Endothelial cell of umbilical vein (primary cell): ENCODE data around the gene RAG1. TPM values are rescaled to one million over a fixed set of nuclear protein-coding genes. Genes with fewer than 3 reads are reported as not detected.

Experiments used
- BruUV-seq: library from RNA; stranded (reverse); fragments of 400-500 nt; replicated peaks from 2 replicates; lab custom pipeline; 2021; lab: Mats Ljungman, UMichigan
- CTCF ChIA-PET: fragments of 300-600, 350-600 bp; sonication (Branson Sonifier 250); formaldehyde crosslinking; loops from one replicate; lab custom pipeline; 2021; ENCODE audit warnings: antibody characterized with exemption, inconsistent platforms; lab: Charles Lee
- POLR2A ChIA-PET: fragments of 300-600, 350-600 bp; sonication (Branson Sonifier 250); formaldehyde crosslinking; loops from one replicate; lab custom pipeline; 2021; ENCODE audit warnings: antibody characterized with exemption, inconsistent platforms; lab: Charles Lee
- DNase-seq: peaks from one replicate; pipeline ENCODE4 v3.0.0-alpha.2; 2011; ENCODE audit warnings: low read depth, low spot score
- FAIRE-seq: peaks from 2 replicates; lab custom pipeline; 2011; peaks lifted over from hg19 to GRCh38; lab: Jason Lieb, UNC
- H2AFZ ChIP-seq: 2 replicates; pipeline ENCODE4 v1.6.0; 2012; ENCODE audit warnings: low read depth, low read length, control low read depth, inconsistent platforms
- H3K27ac ChIP-seq: 2 replicates; pipeline ENCODE4 v1.5.1; 2011; ENCODE audit warnings: low read depth, mild to moderate bottlenecking, control low read depth, low read length, moderate library complexity; ENCODE audit not compliant: insufficient read depth
- H3K27me3 ChIP-seq, 2 experiments: 2 replicates each; pipeline versions ENCODE4 v1.6.0 to v1.6.1; 2011; ENCODE audit warnings: low read length in 2 of 2, mixed read lengths in 1 of 2; ENCODE audit not compliant: control insufficient read depth in 2 of 2, insufficient read depth in 2 of 2
- H3K36me3 ChIP-seq, 2 experiments: 2 replicates in 1 of 2; 3 replicates in 1 of 2; pipeline ENCODE4 v1.5.1; 2011; ENCODE audit warnings: low read length in 2 of 2, mild to moderate bottlenecking in 1 of 2, moderate library complexity in 1 of 2; ENCODE audit not compliant: control insufficient read depth in 2 of 2, insufficient read depth in 2 of 2; ENCODE audit errors: extremely low read depth in 1 of 2
- H3K4me1 ChIP-seq: 3 replicates; pipeline ENCODE4 v1.5.1; 2011; ENCODE audit warnings: mild to moderate bottlenecking, low read length; ENCODE audit not compliant: control insufficient read depth, insufficient read depth; ENCODE audit errors: extremely low read depth
- H3K4me2 ChIP-seq: 2 replicates; pipeline ENCODE4 v1.6.1; 2011; ENCODE audit warnings: low read length, control low read depth, mixed read lengths; ENCODE audit not compliant: insufficient read depth
- H3K4me3 ChIP-seq, 3 experiments: fragments of 200-600 bp in 1 of 3; sonication (generic), shearing (Covaris generic) in 1 of 3; replicated peaks in 1 of 3; 2 replicates each; pipeline ENCODE4 v1.5.1; 2011 to 2016; ENCODE audit warnings: control low read depth in 3 of 3, low read length in 3 of 3, mild to moderate bottlenecking in 2 of 3, inconsistent platforms in 1 of 3, low read depth in 1 of 3, moderate library complexity in 1 of 3; ENCODE audit not compliant: insufficient read depth in 1 of 3
- H3K79me2 ChIP-seq: 2 replicates; pipeline ENCODE4 v1.6.0; 2012; ENCODE audit warnings: low read length, inconsistent platforms; ENCODE audit not compliant: control insufficient read depth, insufficient read depth
- H3K9ac ChIP-seq: replicated peaks from 2 replicates; pipeline ENCODE3; 2011; ENCODE audit warnings: low read length, control low read depth; ENCODE audit not compliant: insufficient read depth; ENCODE audit errors: extremely low read depth
- H3K9me1 ChIP-seq: replicated peaks from 3 replicates; pipeline ENCODE4 v1.6.0; 2011; ENCODE audit warnings: mild to moderate bottlenecking, low read length; ENCODE audit not compliant: control insufficient read depth, insufficient read depth; ENCODE audit errors: extremely low read depth
- H3K9me3 ChIP-seq: replicated peaks from 2 replicates; pipeline ENCODE4 v1.5.1; 2012; ENCODE audit warnings: low read length, inconsistent platforms; ENCODE audit not compliant: control insufficient read depth, insufficient read depth
- H4K20me1 ChIP-seq: replicated peaks from 2 replicates; pipeline ENCODE3; 2011; ENCODE audit warnings: mild to moderate bottlenecking, low read length; ENCODE audit not compliant: control insufficient read depth, insufficient read depth; ENCODE audit errors: extremely low read depth
- EZH2 ChIP-seq: IDR thresholded peaks from 2 replicates; pipeline ENCODE4 v1.6.1; 2012; ENCODE audit warnings: borderline replicate concordance, low read depth, mild to moderate bottlenecking, moderate library complexity, low read length, inconsistent platforms; ENCODE audit not compliant: severe bottlenecking
- FOS ChIP-seq: IDR thresholded peaks from 2 replicates; pipeline ENCODE4 v1.6.1; 2011; ENCODE audit warnings: mild to moderate bottlenecking, low read length, moderate library complexity, borderline replicate concordance; ENCODE audit not compliant: insufficient read depth
- GATA2 ChIP-seq: IDR thresholded peaks from 2 replicates; pipeline ENCODE4 v1.7.0; 2011; ENCODE audit warnings: low read depth, mild to moderate bottlenecking, moderate library complexity, mixed read lengths, low read length; ENCODE audit not compliant: insufficient read length, insufficient read depth
- JUN ChIP-seq: IDR thresholded peaks from 2 replicates; pipeline ENCODE4 v1.6.1; 2011; ENCODE audit warnings: borderline replicate concordance, low read depth; ENCODE audit not compliant: insufficient read length, insufficient read depth
- MAX ChIP-seq: IDR thresholded peaks from 2 replicates; pipeline ENCODE4 v1.6.1; 2011; ENCODE audit not compliant: insufficient read depth, insufficient read length
- MYC ChIP-seq: IDR thresholded peaks from one replicate; pipeline ENCODE4 v1.6.1; 2011; ENCODE audit warnings: mild to moderate bottlenecking, low read depth, low read length
- POLR2A ChIP-seq: IDR thresholded peaks from 2 replicates; pipeline ENCODE4 v1.6.1; 2012; ENCODE audit warnings: low read depth, mild to moderate bottlenecking, control low read depth, low read length
- POLR2AphosphoS5 ChIP-seq: IDR thresholded peaks from 2 replicates; pipeline ENCODE4 v1.6.1; 2012; ENCODE audit warnings: low read depth, mild to moderate bottlenecking, control low read depth, low read length, moderate library complexity; ENCODE audit not compliant: insufficient read depth
- dilution Hi-C: fragments of 300-500 bp; cut with MboI; formaldehyde crosslinking; loops from one replicate; pipeline ENCODE4 v1.15.0; 2019; ENCODE audit warnings: low sequenced_read_pairs; ENCODE audit not compliant: extremely low pct_ligation_motif_present
- intact Hi-C: fragments of 100-400 bp; cut with micrococcal nuclease; formaldehyde crosslinking; loops from one replicate; pipeline ENCODE4 v1.10.0; 2022
- polyA plus RNA-seq, 4 experiments: library from polyadenylated mRNA; depleted of rRNA in 3 of 4; stranded (reverse) in 3 of 4; unstranded in 1 of 4; fragments of >200 nt; gene quantifications; 2 replicates each; pipeline versions ENCODE4 v1.2.1 to v1.2.3, GENCODE V29; 2011 to 2012; ENCODE audit warnings: missing spikeins in 1 of 4
- total RNA-seq: library from RNA; stranded (reverse); gene quantifications from 2 replicates; pipeline ENCODE4 v1.2.3, GENCODE V29; 2021
- TF ChIP-seq, protein P1 (sequence below), 2 donors: IDR thresholded peaks; 1 replicate in 1 of 2; 2 replicates in 1 of 2; pipeline ENCODE4 v1.5.1; 2011; ENCODE audit warnings: low read length in 2 of 2, mild to moderate bottlenecking in 2 of 2, moderate library complexity in 2 of 2, control low read depth in 1 of 2, inconsistent platforms in 1 of 2, low read depth in 1 of 2; ENCODE audit not compliant: insufficient read depth in 1 of 2; ENCODE audit errors: extremely low read depth in 1 of 2

RAG1 gene
- total and polyA plus RNA-seq, 2 donors (not counting 3 experiments of a cell fraction or from before 2014, with no cell fraction given): 0.15 to 1.2 TPM

- no peaks in the 10 kb centered on the region for H4K20me1 ChIP-seq
- TF ChIP-seq FOS (no peak), POLR2A (no peak), GATA2 (no peak), MAX (no peak), JUN (no peak), MYC (no peak), POLR2AphosphoS5 (no peak)
- peaks cover 5% of the 10 kb centered on the region for H3K4me1 ChIP-seq
- H3K79me2 ChIP-seq: no peaks in the 10 kb centered on the region
- no peaks in the 10 kb centered on the region for H3K9me3 ChIP-seq
- no TSS peak for BruUV-seq
- H3K4me3 ChIP-seq: no peak overlapping the region
- no peak overlapping the region for H3K9ac ChIP-seq
- no peaks in the 10 kb centered on the region for H3K9me1 ChIP-seq
- DNase-seq: no peak
- CTCF ChIA-PET: no interaction called here
- H3K4me2 ChIP-seq: no peak overlapping the region
- no peak overlapping the region for H3K27ac ChIP-seq
- no peaks in the 10 kb centered on the region for H3K36me3 ChIP-seq
- intact Hi-C loops: no loop called here
- no peak for FAIRE-seq
- dilution Hi-C loops: no loop called here
- POLR2A ChIA-PET: no interaction called here
- no peak overlapping the region for H2AFZ ChIP-seq
- peaks cover 5 to 24% of the 10 kb centered on the region in 2 experiments for H3K27me3 ChIP-seq
These were observed 23.6 kb downstream of the RAG1 start for GRCh38 chr11:36591433-36591832.

DNA sequence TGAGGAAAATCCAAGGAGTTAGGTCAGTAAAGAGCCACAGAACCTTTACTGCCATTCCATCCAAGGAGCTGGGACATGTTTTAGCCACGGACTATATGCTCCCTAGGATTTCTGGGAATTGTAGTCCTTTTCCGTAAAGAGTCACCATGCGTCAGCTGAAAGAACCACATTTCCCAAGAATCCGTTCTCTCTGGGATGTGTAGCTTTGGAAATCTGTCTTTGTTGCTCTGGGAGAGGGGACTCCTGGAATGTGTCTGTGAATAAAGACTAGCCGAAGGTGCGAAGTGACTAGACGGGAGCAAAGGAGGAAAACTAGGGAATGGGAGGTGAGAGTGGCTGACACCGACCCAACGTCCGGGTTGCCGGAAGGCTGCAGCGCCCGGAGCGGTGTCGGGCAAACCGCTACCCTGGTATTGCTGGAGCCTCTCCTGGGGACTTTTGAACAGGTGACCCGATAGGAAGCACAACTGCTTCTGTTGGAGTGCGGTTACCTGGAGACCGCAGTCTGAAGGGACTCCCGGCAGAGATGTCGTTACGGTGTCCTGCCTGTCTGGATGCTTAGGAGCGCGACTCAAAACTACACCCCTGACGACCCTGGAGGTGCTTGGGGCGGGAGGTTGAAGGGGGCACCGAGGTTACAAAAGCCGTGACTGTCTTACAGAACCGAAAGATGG, 26.6 kb downstream of the RAG1 start, which contains the start of gene IFTAP:
TSS of gene IFTAP (plus strand) at position 187 of the 674 bp plus-strand sequence. CDS start 15,602 bp downstream, outside the sequence.
- Histone ChIP-seq H3K9me3 (no peaks in the 10 kb centered on the region), H3K4me3 (peak within 1 kb of the TSS; percentile 80 to 89 (median 87)), H3K9me1 (no peaks in the 10 kb centered on the region), H3K4me1 (peaks cover 5% of the 10 kb centered on the region), H3K27ac (peak within 1 kb of the TSS; percentile 6), H3K9ac (peak within 1 kb of the TSS; percentile 75), H3K79me2 (no peaks in the 10 kb centered on the region), H3K36me3 (no peaks in the 10 kb centered on the region), H2AFZ (peak within 1 kb of the TSS; percentile 99), H4K20me1 (no peaks in the 10 kb centered on the region), H3K4me2 (peak within 1 kb of the TSS; percentile 84), H3K27me3 (peaks cover 4 to 18% of the 10 kb centered on the region in 2 experiments)
- ChIA-PET POLR2A (no interaction called here), CTCF (interaction anchor here (0.6 to 1.5 kb wide), 9 partner anchors 8 to 302 kb away, joined by 3 to 8 read pairs (median 4); no protein-coding TSS in a partner anchor)
- BruUV-seq: TSS peak; percentile 72
- FAIRE-seq: peak; percentile 97
- intact Hi-C loops (loop anchor here (1.0 kb wide), 2 partner anchors 84 to 153 kb away; partner anchors contain the start of gene TRAF6), dilution Hi-C loops (no loop called here)
- peak; percentile 44 for TF ChIP-seq POLR2A
- TF ChIP-seq POLR2AphosphoS5: peak; percentile 37
- TF ChIP-seq MAX: no peak
- no peak for TF ChIP-seq JUN
- TF ChIP-seq, protein P1, sequence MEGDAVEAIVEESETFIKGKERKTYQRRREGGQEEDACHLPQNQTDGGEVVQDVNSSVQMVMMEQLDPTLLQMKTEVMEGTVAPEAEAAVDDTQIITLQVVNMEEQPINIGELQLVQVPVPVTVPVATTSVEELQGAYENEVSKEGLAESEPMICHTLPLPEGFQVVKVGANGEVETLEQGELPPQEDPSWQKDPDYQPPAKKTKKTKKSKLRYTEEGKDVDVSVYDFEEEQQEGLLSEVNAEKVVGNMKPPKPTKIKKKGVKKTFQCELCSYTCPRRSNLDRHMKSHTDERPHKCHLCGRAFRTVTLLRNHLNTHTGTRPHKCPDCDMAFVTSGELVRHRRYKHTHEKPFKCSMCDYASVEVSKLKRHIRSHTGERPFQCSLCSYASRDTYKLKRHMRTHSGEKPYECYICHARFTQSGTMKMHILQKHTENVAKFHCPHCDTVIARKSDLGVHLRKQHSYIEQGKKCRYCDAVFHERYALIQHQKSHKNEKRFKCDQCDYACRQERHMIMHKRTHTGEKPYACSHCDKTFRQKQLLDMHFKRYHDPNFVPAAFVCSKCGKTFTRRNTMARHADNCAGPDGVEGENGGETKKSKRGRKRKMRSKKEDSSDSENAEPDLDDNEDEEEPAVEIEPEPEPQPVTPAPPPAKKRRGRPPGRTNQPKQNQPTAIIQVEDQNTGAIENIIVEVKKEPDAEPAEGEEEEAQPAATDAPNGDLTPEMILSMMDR (IDR thresholded peaks at IDR 0.05; ENCODE audit: extremely low read depth in 1 of 2, insufficient read depth in 1 of 2, low read depth in 1 of 2, low read length in 2 of 2): no peak
- TF ChIP-seq EZH2: no peak
- TF ChIP-seq MYC: no peak
- TF ChIP-seq GATA2: no peak
- TF ChIP-seq FOS: no peak
- peak; percentile 94 for DNase-seq
